Stimulated activated naive CD4-positive, alpha-beta T cell (primary cell): Measurements from ENCODE around the gene BRPF3.

Experiments
- DNase-seq, 6 experiments: peaks; one replicate each; lab custom pipeline; 2025; lab: John Stamatoyannopoulos, UW

Gene BRPF3

GRCh38 chr6:36196113-36196879, at the start of gene BRPF3:
TSS of gene BRPF3 (plus strand) at chr6:36196744. CDS start at chr6:36200323, 3,579 bp downstream.
- peak; percentile 60 to 88 (median 79) for DNase-seq

- no peak for DNase-seq
These were observed 49.2 kb upstream of the BRPF3 start for GRCh38 chr6:36147294-36147693.

- DNase-seq: no peak
These were observed 47.1 kb upstream of the BRPF3 start for GRCh38 chr6:36149476-36149875.

GRCh38 chr6:36150283-36150682, 46.3 kb upstream of the BRPF3 start:
- no peak for DNase-seq

- DNase-seq: no peak
These were observed 42.3 kb upstream of the BRPF3 start for GRCh38 chr6:36154286-36154685.

GRCh38 chr6:36155662-36156061, 40.9 kb upstream of the BRPF3 start:
- DNase-seq: no peak

- DNase-seq: no peak
These were observed 36.3 kb upstream of the BRPF3 start for GRCh38 chr6:36160147-36160760.

- DNase-seq: no peak
These were observed 27.2 kb upstream of the BRPF3 start for GRCh38 chr6:36169023-36170007.

- DNase-seq: no peak
These were observed 25.8 kb upstream of the BRPF3 start for GRCh38 chr6:36170704-36171103.

- DNase-seq: no peak
These were observed 25.0 kb upstream of the BRPF3 start for GRCh38 chr6:36171573-36171972.

GRCh38 chr6:36177166-36177565, 19.4 kb upstream of the BRPF3 start:
- no peak for DNase-seq

- DNase-seq: no peak
These were observed 18.0 kb upstream of the BRPF3 start for GRCh38 chr6:36178544-36178943.

- DNase-seq: no peak
These were observed 16.4 kb upstream of the BRPF3 start for GRCh38 chr6:36180126-36180525.

- DNase-seq: no peak
These were observed 12.2 kb upstream of the BRPF3 start for GRCh38 chr6:36184311-36184710.

GRCh38 chr6:36186199-36186598, 10.3 kb upstream of the BRPF3 start:
- no peak for DNase-seq

GRCh38 chr6:36187446-36187845, 9.1 kb upstream of the BRPF3 start:
- DNase-seq: no peak

GRCh38 chr6:36195471-36196112, 952 bp upstream of the BRPF3 start:
- DNase-seq: peak in 4 of 6 experiments; percentile 19 to 72 (median 61)

GRCh38 chr6:36196880-36197548, 470 bp downstream of the BRPF3 start:
- DNase-seq: peak; percentile 96 to 99 (median 98)

- DNase-seq: peak in 2 of 6 experiments; percentile 22 to 29
These were observed 1.2 kb downstream of the BRPF3 start for GRCh38 chr6:36197739-36198221.

GRCh38 chr6:36198986-36199385, 2.4 kb downstream of the BRPF3 start:
- DNase-seq: no peak
